HG02763 (cell line): ENCODE results near the gene B3GNT9.

Source experiments
- ATAC-seq: cut with Tn5 transposase; IDR thresholded peaks from one replicate; pipeline ENCODE4 v1.9.1; 2021; ENCODE audit warnings: mild to moderate bottlenecking, moderate library complexity; ENCODE audit not compliant: unreplicated experiment

The B3GNT9 gene

DNA sequence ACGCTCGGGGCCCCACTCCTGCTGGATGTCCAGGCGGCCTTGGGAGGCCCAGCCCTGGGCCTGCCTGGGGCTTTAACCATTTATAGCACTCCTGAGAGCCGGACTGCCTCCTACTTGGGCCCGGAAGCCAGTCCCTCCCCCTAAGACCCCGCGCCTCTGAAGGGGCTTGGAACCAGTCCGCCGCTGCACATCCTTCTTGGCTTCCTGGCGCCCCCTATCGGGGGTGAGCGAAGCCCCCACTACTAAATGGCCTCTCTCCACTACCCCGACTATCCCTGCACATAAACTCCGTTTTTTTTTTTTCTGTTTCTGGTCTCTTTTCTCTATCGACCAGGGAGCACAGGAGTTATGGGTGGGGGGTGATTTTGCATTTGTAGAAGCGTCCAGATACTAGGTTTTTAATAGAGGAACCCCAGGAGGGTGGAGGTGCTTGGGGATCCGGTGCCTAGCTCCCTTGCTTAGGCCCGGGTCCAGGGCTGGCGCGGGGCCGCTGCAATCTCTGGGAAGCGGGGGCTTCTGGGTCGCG lies 18.9 kb upstream of the B3GNT9 start:
- no peak for ATAC-seq

DNA sequence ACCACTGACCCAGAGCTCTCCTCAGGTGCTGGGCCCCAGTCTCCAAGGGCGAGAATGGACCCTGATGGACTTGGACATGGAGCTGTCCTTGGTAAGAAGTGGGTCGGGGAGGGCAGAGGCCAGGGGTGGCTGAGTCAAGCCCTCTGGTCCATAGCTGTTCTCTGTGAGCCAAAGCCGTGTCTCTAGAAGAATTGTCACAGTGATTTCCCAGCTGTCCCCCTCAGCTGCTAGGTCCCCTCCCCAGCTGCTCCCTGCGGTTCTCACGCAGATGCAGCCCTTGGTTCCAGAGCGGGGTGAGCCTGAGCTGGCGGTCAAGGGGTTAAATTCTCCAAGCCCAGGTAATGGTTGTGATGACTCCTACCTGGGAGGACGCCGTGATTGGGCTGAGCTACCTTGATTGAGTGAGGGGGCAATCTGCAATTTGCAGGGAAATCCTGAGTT lies 18.2 kb upstream of the B3GNT9 start:
- no peak for ATAC-seq

DNA sequence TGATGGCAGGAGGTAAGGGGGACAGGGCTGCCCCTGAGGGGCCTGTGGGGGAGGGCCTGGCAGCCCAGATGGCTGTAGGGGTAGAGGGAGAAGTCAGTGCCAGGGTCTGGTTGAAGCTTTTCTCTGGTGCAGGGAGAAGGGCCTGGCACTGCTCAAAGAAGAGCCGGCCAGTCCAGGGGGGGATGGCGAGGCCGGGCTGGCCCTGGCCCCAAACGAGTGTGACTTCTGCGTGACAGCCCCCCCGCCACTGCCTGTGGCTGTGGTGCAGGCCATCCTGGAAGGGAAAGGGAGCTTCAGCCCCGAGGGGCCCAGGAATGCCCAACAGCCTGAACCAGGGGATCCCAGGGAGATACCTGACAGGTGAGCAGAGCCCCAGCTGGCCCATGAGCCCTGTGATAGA lies 16.8 kb upstream of the B3GNT9 start:
- no peak for ATAC-seq

DNA sequence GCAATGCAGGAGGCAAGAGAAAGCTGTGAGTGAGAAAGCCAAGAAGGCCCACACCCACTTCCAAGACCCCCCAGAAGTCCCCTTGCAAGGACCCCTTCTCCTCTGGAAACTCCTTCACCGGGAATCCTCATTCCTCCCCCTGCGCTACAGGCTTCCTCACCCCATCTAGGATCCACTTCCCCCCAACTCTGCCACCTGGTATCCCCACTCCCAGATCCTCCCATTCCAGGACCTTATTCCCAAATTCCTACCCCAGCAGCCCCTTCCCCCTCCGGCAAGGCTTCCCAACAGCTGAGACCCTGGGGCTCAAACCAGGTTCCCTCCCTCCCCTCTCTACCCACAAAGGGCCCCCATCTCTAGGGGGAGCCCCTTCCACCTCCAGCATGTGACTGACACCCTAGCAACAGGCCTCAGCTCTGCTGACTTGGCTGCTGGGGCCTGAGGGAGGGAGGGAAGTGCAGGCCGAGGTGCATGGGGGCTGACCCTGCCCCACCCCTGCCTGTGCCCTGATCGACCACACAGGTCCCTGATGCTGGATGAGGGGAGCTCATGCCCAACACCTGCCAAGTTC lies 15.9 kb upstream of the B3GNT9 start:
- no peak for ATAC-seq

DNA sequence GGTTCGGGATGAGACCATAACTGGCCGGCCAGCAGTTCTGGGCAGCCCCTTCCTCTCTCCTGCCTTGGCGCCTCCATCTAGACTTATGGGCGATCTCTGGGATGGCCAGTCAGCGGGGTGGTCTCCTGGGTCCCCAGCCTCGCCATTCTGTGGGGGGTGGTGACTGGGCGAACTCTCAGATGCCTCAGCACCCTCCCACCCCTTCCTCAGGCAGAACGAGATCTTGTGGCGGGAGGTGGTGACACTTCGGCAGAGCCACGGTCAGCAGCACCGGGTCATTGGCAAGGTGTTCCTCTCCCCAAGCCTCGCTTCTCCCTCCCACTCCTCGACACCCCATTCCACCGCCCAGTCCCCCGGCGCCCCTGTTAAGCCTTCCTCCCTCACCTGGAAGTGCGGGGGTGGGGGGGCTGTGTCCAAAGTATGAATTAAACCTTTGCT lies 15.3 kb upstream of the B3GNT9 start:
- no peak for ATAC-seq

DNA sequence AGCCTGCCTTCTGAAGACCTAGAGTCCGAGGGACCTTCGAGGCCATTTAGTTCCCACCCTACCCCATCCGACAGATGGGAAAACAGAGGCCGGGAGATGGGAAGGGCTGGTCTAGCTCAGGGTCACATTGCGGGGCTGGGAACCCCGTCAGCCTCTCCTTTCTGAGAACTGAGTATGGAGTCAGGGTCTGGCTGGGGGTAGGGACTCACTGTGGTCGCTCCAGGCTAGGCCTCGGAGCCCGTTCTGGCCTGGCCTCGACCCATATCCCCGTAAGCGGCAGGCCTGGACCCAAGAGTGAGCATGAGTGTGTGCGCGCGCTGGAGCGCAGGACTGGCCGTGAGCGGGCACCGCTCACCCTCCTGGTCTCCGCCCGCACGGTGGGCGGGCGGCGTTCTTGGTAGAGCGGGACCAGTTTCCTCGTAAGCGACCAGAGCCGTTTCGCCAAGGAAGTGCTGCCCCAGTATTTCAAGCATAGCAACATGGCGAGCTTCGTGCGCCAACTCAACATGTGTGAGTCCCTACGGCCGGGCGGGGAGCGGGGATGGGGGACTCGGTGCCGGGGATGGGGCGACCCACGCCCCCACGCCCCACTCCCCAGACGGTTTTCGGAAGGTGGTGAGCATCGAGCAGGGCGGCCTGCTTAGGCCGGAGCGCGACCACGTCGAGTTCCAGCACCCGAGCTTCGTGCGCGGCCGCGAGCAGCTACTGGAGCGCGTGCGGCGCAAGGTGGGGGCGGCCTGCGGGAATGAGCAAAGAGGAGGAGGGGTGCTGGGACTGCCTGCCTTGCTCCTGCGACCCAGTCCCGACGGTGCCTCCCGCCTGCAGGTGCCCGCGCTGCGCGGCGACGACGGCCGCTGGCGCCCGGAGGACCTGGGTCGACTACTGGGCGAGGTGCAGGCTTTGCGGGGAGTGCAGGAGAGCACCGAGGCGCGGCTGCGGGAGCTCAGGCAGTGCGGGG lies 14.6 kb upstream of the B3GNT9 start:
- ATAC-seq = no peak

DNA sequence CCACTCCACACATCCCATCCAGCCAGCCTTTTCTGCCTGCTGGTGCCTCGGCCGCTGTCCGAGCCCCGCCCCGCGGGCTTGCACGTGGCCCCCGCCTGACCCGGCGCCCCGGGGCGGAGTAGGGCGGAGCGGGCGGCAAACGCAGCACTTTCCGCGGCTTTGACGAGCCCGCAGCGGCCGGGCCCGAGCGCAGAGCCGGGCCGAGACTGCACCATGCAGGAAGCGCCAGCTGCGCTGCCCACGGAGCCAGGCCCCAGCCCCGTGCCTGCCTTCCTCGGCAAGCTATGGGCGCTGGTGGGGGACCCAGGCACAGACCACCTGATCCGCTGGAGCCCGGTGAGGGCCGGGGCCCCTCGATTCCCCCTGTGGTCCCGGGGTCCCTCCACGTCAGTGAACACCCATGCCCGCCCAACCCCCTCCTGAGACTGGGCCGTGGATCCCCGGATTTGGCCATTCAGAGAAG lies 13.8 kb upstream of the B3GNT9 start, which contains the start of gene HSF4:
Gene HSF4 (plus strand): TSS at position 147 of the 463 bp plus-strand sequence. CDS start 67 bp downstream, at position 214.
- no peak for ATAC-seq

DNA sequence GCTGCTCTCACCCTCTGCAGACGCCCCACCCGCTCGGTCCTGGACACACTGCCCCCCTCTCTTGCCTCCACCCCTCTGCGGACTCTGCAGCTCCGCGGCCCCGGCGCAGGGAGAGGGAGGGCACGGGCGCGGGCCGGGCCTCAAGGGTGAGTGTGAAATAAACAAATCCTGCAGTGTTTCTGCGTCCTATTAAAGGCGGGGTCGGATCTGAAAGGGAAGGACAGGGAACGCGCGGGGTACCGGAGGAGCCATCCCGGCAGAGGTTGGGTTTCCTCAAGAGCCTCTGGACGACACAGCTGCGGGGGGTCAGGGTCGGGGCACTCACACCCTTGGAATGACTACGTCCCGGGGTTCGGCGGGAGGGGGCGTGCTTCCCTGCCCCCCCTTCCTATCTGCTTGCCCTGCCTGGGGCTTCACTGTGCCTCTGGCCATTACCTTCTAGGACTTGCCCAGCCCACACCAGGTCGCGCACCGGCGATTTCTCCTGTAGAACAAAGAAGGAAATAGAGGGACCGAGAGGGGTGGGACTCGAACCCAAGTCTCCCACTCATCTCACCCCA lies 13.3 kb upstream of the B3GNT9 start:
- ATAC-seq = no peak

DNA sequence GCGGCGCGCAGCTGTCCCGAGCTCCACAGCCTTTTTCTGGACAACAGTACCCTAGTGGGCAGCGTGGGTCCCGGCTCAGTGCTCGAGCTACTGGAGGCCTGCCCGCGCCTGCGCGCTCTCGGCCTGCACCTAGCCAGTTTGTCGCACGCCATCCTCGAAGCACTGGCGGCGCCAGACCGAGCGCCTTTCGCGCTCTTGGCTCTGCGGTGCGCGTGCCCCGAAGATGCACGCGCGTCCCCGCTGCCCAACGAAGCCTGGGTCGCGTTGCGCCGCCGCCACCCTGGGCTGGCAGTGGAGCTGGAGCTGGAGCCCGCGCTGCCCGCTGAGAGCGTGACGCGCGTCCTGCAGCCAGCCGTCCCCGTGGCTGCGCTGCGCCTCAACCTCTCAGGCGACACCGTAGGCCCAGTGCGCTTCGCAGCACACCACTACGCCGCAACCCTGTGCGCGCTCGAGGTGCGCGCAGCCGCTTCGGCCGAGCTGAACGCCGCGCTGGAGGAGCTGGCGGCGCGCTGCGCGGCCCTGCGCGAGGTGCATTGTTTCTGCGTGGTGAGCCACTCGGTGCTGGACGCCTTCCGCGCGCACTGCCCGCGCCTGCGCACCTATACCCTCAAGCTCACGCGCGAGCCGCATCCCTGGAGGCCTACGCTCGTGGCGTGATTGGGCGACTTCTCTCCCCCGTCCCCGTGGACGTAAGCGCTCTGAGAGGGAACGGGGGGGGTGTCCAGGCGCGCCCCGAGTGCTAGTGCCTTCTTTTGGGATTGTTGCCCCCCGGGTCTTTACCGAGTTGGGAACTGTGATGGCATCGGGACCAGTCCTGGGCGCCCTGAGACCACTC lies 12.6 kb upstream of the B3GNT9 start:
- ATAC-seq = no peak

DNA sequence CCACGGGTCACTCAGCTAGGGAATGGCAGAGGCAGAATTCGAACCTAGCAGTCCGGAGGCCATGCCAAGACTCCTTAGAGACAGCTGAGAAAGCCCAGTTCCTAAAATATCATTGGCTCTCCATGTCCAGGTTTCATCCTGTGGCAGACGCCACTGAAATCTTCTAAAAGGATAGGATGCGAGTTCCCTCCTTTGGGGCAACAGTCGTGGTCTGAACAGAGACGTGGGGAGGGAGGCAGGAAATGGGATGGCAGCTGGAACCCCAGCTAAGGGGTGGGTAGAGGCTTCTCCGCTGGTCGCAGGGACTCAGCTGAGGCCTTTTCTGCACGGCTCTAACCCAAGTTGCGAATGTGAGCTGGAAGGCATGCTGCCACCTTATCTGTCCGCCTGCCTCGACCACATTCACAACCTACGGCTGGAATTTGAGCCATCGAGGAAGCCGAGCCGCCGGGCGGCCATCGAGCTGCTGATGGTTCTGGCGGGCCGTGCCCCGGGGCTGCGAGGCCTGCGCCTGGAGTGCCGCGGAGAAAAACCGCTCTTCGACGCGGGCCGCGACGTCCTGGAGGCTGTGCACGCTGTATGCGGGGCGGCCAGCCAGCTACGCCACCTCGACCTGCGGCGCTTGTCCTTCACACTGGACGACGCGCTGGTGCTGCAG lies 11.8 kb upstream of the B3GNT9 start:
- no peak for ATAC-seq

DNA sequence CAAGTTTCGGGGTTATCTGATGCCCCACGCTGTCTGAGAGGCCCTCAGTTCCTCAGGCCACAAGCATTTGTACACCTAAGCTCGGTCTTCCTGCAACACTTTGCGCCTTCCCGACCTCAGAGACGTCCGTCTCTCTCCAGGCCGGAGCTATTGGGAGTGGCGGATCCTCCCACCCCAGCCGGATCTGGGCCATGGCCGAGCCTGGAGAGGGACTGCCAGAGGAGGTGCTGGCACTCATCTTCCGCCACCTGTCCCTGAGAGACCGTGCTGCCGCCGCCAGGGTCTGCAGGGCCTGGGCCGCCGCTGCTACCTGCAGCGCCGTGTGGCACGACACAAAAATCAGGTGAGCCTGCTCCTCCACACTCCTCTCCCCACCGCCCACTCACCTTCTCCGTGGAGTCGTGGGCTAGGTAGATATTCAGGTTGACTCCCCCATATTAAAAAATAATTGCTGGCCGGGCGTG lies 10.8 kb upstream of the B3GNT9 start:
- no peak for ATAC-seq

DNA sequence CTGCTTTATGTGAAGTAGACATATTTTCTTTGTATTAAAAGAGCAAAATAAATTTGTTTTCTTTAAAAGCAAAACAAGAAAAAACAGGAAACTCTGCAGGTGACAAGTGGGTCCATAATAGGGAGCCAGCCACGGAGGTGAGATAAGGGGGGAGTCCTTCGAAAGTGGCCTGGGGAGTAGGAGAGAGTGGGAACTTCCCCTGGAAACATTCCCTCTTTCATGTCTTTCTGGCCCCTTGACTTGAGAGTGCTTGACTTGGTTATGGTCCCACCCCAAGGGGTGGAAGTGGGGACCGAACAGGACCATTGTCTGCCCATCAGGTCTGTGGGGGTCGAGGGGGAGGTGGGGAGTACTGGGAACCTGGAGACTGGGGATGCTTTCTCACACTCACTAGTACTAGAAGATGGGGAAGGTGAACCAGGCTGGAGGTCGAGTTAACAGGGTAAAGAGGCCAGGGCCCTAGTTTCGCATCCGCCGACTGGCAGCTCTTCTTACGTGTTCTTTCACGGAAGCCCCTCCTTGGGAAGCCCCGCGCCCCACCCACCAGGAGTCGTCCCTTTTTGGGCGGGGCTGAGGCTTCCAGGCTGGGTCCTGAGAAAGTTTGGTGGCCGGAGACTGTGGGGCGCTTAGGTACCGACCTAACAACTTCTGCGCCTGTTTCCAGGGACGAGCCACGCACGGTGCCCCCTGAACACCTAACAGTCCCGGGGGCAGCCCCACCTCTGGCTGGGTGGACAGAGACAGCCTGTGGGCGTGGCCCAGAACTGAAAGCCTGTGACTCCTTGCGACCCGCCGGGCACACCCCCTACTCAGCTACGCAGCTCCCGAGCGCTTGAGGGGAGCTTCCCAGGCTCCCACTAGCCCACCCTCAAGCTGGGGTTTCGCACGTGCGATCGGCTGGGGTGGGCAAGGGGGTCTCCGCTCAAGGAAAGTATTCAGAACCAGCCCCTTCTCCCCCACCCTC lies 8.1 kb upstream of the B3GNT9 start:
- peak; percentile 32 for ATAC-seq

DNA sequence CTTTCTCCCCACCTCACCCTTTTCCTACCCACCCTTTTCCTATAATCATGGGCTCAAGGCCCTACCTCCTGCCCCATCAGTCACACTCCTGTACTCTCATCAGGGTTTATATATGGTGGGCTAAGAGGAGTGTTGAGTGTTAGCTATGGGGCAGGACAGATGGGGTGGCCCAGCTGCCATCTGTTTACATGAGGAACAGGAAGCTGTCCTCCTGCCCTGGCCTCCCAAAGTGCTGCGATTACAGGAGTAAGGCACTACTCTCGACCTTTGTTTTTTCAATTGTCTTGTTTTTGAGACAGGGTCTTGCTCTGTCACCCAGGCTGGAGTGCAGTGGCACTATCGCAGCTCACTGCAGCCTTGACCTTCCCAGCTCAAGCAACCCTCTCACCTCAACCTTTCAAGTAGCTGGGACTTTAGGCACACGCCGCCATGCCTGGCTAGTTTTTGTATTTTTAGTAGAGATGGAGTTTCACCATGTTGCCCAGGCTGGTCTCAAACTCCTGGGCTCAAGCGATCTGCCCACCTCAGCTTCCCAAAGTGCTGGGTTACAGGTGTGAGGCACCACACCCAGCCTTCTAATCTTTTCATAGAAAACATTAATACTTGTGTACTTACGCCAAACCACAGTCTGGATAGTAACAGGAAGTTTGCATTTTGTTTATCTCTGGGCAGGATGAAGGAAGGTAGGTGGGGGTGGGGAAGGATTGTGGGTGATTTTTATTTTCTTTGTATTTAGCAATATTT lies 7.3 kb upstream of the B3GNT9 start:
- no peak for ATAC-seq

DNA sequence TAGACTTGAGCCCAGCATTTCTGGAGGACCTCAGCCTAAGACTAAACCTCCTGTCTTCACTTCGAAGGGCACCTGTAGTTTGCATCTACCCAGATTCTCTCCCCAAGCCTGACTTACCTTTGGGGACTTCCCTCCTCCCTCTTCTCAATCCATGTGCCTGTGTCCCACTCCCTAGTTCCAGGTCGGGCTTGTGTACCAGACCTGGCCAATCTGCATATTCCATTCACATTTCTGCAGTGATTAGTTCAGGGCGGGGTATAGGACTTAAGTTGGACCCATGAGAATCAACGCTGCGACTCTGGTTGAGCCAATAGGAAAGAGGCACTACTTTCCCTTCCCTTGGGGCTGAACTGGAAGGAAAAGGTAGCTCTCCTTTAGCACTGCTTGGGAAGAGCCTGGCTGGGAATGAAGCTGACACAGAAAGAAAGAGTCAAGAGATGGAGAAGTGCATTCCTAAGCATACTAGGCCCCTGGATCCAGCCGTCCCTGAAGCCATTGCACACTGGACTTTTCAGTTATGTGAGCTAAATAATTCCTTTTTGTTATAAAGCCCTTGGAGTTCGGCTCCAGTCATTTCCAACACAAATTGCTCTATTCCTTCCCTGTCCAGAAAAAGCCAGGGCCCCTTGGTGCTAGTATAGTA lies 6.4 kb upstream of the B3GNT9 start:
- no peak for ATAC-seq

DNA sequence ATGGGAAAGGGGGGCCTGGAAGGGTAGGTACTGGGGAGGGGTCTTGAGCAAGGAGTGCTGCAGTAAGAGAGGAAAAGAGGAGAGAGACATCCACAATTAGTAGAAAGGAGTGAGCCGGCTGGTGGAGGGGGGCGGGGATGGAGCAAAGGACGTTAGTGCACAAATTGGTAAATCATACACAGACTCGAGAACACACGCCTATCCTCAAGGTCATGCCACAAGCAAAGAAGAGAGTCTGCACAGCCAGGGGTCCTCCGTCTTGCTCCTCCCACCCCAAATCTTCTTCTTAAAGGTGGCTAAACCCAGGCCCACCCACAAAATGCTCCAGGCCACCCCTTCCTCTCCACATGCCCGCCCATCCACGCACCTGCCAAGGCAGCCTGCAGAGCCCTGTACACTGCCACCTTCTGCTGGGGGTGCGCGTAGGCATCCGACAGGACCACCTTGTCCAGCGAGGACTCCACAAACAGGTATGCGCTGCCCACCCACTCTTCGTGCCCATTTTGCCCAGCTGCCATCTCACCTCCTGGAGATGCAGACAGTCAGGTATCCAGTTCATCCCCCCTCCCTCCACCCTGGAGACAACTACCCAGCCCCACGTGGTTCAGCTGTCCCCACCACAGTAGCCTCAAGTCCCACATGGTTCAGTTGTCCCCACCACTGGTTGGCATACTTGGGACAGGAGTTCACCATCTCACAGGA lies 5.5 kb upstream of the B3GNT9 start:
- no peak for ATAC-seq

DNA sequence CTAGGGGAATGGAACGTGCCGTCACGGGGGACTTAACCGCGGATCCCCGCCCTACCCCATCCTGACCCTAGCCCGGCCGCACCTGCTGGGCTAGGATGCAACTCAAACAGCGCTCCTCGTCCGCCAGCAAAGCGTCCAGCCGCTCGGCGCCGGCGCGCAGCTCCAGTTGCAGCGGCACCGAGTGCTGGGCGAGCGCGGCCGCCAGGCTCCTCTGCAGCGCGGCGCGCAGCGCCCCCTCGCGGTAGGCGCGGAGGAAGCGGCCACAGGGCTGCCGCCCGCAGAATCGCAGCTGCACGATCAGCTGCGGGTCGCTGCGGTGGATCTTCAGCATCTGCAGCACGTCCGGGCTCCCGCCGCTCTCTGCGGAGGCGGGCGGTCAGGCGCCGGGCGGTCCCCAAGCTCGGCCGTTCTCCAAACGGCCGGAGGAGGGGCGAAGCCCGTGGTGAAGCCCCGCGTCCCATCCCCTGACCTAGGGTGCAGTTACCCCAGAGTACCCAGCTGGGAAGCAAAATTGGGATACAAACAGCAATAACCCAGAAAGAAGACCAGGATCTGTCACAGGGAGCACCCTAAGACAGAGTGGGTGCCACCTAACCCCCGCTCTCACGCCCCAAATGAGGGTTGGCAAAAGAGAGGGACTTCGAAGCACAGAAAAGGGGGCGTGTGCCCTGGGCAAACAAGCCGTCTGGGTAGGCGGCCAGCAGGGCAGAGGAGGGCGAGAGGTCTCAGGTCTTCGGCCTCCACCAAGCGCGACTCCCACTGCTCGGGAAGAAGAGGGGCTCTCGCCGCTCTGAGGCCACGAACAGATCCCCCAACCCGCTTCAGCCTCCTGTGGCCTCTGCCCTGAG lies 4.7 kb upstream of the B3GNT9 start:
- no peak for ATAC-seq
